Stimulated activated CD8-positive, alpha-beta memory T cell treated with anti-CD3 and anti-CD28 coated beads, Interleukin-12 subunit alpha, Interleukin-12 subunit beta, amount 100 ng/mL, for 24 hours (primary cell): ENCODE measurements around the gene MUC6.
"Not testable (repeated sequence)": the region's sequence is repeated elsewhere in the genome, so short reads cannot be mapped to it uniquely, and the experiment has no call there.

Source experiments
- DNase-seq: peaks from one replicate; pipeline ENCODE4 v3.0.0-alpha.2; 2020; ENCODE audit errors: extremely low read depth

Gene MUC6

GRCh38 chr11:986270-986951 lies 50.1 kb downstream of the MUC6 start:
- no peak for DNase-seq

- DNase-seq: no peak
Measured at GRCh38 chr11:985848-986247, 50.7 kb downstream of the MUC6 start.

- no peak for DNase-seq
Measured at GRCh38 chr11:985406-985805, 51.1 kb downstream of the MUC6 start.

GRCh38 chr11:984546-984945 lies 52.0 kb downstream of the MUC6 start:
- DNase-seq: no peak

GRCh38 chr11:981764-982163 lies 54.8 kb downstream of the MUC6 start:
- no peak for DNase-seq

- no peak for DNase-seq
Measured at GRCh38 chr11:980438-981357, 55.8 kb downstream of the MUC6 start.

- no peak for DNase-seq
Measured at GRCh38 chr11:978781-979180, 57.7 kb downstream of the MUC6 start.

- no peak for DNase-seq
Measured at GRCh38 chr11:977830-978720, 58.4 kb downstream of the MUC6 start.

- no peak for DNase-seq
Measured at GRCh38 chr11:976431-977160, 59.9 kb downstream of the MUC6 start.

- no peak for DNase-seq
Measured at GRCh38 chr11:975827-976226, 60.7 kb downstream of the MUC6 start.

GRCh38 chr11:975376-975775 lies 61.1 kb downstream of the MUC6 start:
- DNase-seq: not testable (repeated sequence)

- DNase-seq: no peak
Measured at GRCh38 chr11:973237-973636, 63.3 kb downstream of the MUC6 start.

- no peak for DNase-seq
Measured at GRCh38 chr11:972523-973211, 63.9 kb downstream of the MUC6 start.

GRCh38 chr11:971731-972365 lies 64.7 kb downstream of the MUC6 start:
- no peak for DNase-seq

- DNase-seq: no peak
Measured at GRCh38 chr11:971092-971690, 65.3 kb downstream of the MUC6 start.

- DNase-seq: no peak
Measured at GRCh38 chr11:970319-970871, 66.1 kb downstream of the MUC6 start.

GRCh38 chr11:969651-970205 lies 66.8 kb downstream of the MUC6 start:
- no peak for DNase-seq

GRCh38 chr11:968822-969221 lies 67.7 kb downstream of the MUC6 start:
- DNase-seq: no peak
